Colon (tissue), 2 donors: ENCODE results near the gene CD1E.
"Not testable (repeated sequence)": the region's sequence is repeated elsewhere in the genome, so short reads cannot be mapped to it uniquely, and the experiment has no call there.

Experiments used
- FAIRE-seq: peaks from 2 replicates; lab custom pipeline; 2012; peaks lifted over from hg19 to GRCh38; lab: Jason Lieb, UNC
- donor health status: control.
- donor health status: control.

CD1E gene

DNA sequence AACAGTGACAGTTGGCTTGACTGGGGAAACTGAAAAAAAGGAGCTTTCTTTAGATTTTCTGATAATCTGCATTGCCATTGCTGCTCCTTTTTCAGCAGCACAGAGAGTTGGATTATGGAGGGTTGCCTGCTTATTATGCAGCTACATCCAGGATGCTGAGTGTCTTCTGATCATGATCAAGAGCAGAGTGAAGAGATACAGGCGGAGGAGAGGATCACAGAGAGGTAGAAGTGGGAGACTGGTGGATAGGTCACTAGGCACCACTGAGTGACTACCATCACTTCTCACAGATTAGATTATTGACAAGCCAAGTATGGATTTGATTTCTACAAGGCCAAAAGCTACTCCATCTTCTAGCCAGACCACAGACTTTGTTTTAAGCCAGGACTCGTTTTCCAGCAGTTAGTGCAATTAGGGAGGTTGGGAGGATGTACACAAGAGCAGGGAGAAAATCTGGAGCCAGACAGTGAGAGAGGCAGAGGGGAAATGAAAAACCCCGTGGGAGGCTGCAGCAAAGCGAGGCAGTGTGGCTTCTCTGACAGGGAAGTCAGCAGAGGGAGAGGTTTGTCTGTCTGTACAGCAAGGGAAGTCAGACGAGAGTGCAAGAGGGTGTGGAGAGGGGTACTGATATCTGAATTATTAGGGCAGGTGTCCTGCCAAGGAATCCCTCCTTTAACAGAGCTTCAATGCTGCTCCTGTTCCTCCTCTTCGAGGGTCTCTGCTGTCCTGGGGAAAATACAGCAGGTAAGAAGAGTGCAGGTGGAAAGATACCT lies at the start of gene CD1E:
Gene CD1E (plus strand): TSS at position 592 of the 773 bp plus-strand sequence. CDS start 95 bp downstream, at position 687.
- FAIRE-seq: no peak

DNA sequence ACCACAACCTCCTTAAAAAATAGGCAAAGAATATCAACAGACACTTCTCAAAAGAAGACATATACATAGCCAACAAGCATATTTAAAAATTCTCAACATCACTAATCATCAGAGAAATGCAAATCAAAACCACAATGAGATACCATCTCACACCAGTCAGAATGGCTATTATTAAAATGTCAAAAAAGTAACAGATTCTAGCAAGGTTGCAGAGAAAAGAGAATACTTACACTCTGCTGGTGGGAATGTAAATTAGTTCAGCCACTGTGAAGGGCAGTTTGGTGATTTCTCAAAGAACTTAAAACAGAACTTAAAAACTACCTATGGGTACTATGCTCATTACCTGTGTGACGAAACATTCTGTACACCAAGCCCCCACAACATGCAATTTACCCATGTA lies 43.1 kb upstream of the CD1E start:
- FAIRE-seq: no peak

DNA sequence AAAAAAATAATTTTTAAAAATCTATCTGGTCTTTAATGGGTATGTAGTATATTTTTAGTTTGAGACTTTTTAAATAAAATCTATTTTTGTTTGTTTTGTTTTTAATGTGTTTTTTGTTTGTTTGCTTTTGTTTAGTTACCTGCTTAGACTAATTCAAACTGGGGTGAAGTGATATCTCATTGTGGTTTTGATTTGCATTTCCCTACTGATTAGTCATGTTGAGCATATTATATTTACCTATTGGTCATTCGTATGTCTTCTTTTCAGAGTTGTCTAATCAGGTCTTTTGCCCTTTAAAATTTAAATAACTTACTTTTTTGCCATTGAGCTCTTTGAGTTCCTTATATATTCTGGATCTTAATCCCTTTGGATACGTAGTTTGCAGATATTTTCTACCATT lies 42.6 kb upstream of the CD1E start:
- no peak for FAIRE-seq

DNA sequence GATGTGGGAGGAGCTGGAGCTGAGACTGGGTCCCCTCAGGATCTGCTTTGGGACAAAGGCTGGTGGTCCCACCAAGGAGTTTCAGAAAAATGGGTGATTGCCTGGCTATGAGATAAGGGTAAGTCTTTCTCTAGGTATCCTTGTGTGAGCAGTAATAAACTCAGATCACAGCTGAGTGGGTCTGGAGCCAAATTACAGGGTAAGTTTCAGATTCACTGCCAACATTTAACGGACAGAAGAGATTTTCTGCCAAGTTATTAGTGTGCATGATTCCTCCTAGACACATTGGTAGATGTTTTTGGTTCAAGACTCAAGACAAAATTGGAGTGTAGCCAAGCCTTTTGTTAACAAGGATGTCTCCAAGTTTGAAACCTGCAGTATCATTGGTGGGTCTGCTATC lies 29.8 kb upstream of the CD1E start:
- no peak for FAIRE-seq

DNA sequence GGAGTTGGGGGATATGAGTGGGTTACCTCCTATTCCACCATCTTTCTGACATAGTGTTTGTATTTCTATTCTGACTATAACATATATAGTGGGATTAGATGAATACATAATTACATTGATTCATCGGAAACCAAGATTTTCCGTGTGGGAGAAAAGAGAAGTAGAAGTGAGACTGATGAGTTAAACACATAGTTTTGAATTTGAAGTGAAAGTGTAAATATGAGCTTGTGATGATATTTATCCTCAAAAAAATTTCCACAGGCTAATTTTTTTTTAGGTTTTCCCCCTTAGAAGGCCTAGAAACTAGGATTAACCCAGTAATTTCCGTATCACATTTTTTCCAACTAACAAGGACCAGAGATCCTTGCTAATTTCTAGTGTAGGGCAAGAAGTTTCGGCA lies 29.3 kb upstream of the CD1E start:
- FAIRE-seq: no peak

DNA sequence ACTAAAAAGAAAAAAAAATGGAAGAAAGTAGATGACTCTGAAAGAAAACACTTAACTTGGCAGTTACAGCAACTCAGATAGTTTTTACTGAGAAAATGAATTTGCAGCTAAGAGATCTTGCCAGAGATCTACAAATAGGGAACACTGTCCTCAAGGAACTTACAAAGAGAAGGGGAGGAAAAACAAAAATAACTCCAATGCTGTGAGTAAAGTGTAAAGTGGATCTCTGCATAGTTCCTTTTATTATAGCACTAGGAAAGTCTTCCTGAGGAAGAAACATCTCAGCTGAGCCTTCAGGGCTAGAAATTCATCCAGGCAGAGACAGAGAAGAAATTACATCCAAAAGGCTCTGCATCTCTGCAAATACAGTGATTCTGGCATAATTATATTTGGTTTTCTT lies 26.2 kb upstream of the CD1E start:
- FAIRE-seq: no peak

DNA sequence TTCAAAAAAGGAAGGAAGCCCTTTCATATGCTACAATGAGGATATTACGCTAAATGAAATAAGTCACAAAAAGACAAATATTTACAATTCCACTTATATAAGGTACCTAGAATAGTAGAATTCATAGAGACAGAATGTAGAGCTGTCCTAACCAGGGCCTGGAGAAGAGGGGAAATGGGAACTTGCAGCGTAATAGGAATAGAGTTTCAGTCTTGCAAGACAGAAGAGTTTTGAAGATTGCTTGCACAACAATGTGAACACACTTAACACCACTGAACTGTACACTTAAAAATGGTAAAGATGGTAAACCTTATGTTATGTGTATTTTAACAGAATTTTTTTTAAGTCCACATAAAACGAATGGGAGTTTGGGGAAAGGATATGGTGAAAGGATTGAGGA lies 25.3 kb upstream of the CD1E start:
- no peak for FAIRE-seq

DNA sequence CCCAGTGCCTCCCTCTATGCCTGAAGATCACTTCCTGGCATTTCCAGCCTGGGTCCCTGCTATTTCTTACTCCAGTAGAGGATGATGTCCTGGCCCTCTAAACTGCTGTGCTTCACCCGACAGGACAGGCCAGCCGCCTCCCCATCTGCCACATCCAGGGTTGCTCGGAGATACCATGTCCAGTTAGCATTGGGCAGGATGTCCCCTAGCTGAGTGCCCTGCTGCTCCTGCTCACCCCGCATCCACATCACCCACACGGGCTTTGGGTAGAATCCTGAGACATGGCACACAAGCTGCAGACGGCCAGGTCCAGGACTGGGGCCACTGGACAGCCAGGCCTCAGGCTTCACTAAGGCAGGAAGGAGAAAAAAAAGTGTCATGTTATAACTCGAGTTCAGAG lies 24.4 kb upstream of the CD1E start:
- no peak for FAIRE-seq

DNA sequence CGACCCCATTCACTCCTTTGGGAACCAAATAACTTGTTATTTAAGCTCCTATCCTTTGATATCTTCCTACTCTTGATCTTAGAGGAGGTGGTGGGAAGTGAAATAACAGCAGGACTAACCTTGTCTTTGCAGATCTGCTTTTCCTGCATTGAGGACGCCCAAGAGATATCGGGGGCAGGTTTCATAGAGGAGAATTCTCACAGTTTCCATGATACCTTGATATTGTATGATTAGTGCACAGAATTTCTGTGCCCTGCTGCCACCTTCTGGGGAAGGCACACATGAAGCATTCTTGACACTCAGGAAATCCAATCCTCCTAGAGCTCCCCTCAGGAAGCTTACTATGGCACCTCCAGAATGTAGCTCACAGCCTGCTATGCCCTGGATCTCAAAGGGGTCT lies 24.0 kb upstream of the CD1E start:
- no peak for FAIRE-seq

DNA sequence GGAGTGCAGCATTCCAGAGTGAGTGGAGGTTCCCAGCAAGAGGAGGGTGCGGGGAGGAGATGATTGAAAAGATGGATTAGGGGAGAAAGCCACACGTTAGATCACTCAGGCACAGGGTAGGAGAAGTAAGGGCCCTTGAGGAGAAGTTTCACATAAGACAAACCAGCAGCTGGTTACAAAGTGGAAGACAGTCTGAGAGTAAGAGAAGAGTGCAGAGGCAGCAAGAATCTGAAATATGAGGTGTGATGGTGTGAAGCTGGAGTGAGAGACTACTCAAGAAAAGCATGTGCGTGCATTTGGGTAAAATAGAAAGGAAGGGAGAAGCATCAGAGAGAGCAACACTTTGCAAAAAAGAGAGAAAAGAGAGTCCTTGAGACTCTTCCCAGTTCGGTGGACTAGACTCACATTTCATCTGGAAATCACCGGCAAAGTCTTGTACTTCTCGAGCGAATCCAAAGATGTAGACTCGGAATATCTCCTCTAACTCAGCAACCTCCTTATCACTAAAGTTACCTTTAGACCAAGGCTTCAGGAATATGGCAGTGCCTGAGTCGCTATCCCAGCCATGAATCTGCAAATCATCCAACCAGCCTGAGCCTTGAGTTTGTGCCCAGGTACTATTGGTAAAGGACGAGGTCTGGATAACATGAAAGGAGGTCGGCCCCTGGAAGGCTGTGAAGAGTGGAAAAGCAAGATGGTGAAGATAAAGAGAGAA lies 23.1 kb upstream of the CD1E start:
- FAIRE-seq: no peak

DNA sequence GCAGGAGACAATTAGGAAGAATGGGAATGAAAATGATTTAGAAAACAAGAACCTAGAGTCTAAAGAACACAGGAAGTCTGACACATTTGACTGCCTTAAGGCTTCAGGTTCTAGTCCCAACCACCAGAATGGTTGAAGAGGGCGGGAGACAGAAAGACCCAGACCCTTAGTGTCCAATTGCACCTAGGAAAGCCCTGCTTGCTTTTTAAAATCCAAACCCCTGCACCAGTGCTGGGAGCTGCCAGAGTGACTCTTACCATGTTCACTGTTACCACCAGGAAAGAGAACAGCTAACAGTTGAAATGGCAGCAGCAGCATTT lies 22.6 kb upstream of the CD1E start:
- FAIRE-seq: no peak

DNA sequence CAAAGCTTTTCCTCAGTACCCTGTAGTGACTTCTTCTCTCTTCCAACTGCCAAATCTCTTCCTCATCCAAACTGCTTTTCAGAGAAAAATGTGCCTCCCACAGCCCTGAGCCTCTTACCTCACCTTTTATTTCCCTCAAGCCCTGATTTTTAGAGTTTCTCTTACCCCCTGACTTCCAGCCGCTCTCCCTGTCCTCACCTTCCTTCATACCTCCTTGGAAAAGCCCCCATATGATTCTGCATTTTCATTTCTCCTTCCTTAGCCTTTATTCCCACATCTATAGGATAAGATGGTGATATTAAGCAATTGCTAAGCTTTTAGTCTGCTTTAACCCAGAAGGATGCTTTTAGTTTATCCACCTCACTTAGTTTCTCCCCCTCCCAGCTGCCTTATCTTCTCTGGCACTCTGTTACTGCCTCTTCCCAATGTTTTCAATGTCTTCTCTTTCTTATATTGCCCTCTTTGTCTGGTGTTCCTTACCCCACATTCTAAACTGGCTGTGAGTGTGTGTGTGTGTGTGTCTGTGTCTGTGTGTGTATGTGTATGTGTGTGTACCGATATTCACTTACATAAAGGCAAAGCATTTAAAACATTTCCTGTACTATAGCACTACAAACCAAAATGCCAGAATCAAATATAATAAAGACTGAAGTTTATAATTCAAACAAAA lies 22.1 kb upstream of the CD1E start, which contains the start of gene CD1B:
Gene CD1B (minus strand): TSS at position 51 of the 670 bp plus-strand sequence. CDS start 108 bp downstream, outside the sequence.
- FAIRE-seq: no peak

DNA sequence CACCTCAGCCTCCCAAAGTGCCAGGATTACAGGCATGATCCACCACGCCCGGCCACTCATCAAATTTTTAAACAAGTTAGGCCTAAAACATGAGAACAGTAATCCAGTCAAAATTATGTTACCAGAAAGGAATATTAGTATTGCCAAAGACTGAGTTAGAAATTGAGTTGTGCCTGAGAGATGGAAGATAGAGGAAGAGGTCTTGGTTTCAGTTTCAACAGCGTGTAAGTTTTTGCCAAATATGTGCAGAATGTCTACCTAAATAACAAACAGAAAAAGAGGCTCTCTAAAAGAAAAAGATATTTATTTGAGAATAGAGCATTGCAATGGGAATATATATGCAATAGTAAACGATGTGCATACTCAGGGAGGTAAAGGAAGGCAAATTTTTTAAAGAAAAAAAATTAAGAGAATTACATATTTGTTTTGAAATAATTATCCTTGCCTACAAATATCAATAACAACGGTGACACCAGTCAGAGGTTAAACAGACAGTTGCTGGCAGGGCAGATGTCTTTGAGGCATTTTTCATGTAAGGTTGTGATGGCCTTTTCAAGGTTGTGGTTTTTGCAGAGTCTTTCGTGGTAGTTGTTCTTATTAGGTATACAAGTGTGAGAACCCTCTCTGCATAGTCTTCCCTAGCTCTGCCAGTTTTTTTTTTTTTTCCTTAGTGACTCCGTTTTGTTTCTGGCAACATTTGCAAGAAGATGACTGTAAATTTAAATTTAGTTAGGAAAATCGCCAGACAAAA lies 20.1 kb upstream of the CD1E start:
- FAIRE-seq: no peak

DNA sequence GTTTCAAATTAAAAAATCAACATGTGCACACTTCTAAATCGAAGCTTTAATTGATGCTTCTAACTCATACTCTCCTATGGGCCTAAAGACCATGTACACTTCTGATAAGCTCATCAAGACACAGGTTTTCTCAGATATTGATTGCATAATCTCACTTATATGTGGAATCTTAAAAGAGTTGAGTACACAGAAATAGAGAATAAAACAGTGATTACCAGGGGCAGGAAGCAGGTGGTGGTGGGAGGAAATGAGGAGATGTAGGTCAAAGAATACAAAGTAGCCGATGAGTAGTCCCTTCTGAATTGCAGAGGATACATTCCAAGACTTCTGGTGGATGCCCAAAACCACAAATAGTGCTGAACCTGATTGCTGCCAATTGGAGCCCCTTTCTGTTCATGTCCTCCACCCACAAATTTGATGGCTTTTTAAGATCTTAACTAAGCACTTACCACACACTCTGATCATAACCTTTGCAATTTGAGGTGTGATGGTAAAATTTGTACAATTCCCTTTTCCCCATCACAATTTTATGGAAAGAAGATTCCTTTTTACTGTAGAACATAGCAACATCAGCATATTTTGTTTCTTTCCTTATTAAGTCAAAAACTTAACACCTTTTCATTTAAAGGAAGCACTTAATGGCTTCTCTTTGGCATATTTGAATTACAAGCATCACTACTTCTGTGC lies 19.0 kb upstream of the CD1E start:
- no peak for FAIRE-seq

DNA sequence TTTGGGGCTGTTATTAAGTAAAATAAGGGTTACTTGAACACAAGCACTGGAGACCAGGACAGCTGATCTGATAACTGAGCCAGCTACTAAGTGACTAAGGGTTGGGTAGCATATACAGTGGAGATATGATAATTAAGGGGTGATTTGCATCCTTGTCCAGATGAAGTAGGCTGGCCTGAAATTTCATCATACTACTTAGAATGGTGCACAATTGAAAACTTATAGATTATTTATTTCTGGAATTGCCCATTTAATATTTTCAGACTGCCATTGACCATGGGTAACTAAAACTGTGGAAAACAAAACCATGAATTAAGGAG lies 18.5 kb upstream of the CD1E start:
- FAIRE-seq: no peak

DNA sequence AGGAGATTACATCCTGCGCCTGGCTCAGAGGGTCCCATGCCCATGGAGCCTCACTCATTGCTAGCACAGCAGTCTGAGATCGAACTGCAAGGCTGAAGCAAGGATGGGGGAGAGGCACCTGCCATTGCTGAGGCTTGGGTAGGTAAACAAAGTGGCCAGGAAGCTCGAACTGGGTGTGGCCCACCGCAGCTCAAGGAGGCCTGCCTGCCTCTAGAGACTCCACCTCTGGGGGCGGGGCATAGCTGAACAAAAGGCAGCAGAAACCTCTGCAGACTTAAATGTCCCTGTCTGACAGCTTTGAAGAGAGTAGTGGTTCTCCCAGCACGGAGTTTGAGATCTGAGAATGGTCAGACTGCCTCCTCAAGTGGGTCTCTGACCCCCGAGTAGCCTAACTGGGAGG lies 17.3 kb upstream of the CD1E start:
- FAIRE-seq: not testable (repeated sequence)

DNA sequence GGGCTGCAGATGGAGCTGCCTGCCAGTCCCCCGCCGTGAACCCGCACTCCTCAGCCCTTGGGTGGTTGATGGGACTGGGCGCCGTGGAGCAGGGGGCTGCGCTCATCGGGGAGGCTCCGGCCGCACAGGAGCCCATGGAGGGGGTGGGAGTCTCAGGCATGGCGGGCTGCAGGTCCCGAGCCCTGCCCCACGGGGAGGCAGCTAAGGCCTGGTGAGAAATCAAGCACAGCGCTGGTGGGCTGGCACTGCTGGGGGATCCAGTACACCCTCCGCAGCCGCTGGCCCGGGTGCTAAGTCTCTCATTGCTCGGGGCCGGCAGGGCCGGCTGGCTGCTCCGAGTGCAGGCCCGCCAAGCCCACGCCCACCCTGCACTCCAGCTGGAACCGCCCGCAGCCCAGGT lies 4.7 kb upstream of the CD1E start:
- FAIRE-seq: not testable (repeated sequence)

DNA sequence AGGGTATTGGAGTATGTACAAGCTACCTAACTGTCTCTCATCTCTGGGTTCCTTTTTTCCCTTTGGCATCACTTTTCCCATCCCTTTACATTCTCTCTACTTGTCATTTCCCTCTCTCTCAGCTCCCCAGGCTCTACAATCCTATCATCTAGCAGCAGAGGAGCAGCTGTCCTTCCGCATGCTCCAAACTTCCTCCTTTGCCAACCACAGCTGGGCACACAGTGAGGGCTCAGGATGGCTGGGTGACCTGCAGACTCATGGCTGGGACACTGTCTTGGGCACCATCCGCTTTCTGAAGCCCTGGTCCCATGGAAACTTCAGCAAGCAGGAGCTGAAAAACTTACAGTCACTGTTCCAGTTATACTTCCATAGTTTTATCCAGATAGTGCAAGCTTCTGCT lies 561 bp downstream of the CD1E start:
- no peak for FAIRE-seq

DNA sequence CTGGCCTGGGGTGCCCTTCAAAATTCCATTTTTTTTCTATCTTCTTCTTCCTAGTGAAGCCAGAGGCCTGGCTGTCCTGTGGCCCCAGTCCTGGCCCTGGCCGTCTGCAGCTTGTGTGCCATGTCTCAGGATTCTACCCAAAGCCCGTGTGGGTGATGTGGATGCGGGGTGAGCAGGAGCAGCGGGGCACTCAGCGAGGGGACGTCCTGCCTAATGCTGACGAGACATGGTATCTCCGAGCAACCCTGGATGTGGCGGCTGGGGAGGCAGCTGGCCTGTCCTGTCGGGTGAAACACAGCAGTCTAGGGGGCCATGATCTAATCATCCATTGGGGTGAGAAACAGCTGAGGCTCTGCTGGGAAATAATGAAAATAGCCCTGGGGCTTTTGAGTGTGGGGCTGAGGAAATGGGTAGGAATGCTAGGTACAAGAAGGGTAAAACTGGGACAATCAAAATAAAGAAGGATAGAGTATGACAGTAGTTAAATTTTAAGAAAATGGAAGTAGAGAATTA lies 2.1 kb downstream of the CD1E start:
- FAIRE-seq: no peak

DNA sequence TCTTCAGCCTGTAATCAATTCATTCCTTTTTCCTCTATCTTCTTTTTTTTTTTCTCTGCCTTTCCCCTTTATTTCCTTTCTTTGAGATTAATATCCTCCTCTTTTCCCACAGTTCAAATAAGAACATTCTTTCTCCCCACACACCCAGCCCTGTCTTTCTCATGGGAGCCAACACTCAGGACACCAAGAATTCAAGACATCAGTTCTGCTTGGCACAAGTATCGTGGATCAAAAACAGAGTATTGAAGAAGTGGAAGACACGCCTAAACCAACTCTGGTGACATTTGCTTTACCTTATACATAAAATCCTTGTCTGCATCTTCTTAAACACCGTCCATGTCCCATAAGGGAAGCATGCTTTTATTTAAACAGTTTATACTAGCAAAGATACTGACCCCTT lies 2.9 kb downstream of the CD1E start:
- no peak for FAIRE-seq

DNA sequence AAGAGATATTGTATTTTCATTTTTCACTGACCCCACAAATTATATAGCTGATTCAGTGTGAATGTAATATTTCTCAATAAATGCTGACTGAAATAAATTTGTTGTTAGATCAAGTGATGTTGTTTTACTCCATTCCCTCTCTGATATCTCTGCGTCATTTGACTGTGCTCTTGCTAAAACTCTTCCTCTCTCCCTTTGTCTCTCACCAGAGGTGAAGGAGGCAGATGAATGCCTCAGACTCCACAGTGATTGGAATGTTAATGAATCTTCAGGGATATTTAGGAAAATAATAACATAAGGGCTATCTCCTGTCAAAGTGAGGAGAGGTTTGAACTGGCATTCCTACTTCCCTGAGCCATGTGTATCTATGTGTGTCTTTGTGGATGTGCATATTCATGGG lies 3.7 kb downstream of the CD1E start:
- no peak for FAIRE-seq

DNA sequence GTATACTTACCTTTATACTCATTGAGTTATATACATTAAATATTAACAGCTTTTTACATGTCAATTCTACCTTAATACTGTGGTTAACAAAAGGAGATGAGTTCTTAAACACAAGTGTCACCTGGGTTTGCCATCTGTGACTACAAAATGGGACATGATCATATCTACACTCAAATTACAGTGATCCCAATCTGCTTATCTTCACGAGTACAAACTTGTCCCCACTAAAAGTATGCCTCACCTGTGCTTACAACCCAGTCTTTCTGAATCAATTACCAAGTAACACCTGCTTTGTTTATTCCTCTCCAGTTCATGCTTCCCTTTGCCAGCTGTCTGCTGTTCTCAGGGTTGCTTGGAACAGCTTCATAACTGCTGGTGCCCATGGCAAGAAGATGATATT lies 8.8 kb downstream of the CD1E start:
- FAIRE-seq: no peak
